HUES64 (cell line): ENCODE data around the gene TEX14.

Source experiments
- H3K27ac ChIP-seq: 2 replicates; pipeline ENCODE4 v1.7.0; 2013; ENCODE audit warnings: low read depth, low read length, inconsistent platforms
- H3K27me3 ChIP-seq: 2 replicates; pipeline ENCODE4 v1.6.1; 2013; ENCODE audit warnings: mild to moderate bottlenecking, low read length; ENCODE audit not compliant: insufficient read depth
- H3K36me3 ChIP-seq: 2 replicates; pipeline ENCODE4 v1.6.1; 2013; ENCODE audit warnings: mild to moderate bottlenecking, low read length; ENCODE audit not compliant: insufficient read depth
- H3K4me1 ChIP-seq: 2 replicates; pipeline ENCODE4 v1.6.1; 2013; ENCODE audit warnings: mild to moderate bottlenecking, low read length, moderate library complexity; ENCODE audit not compliant: insufficient read depth
- H3K4me3 ChIP-seq: 2 replicates; pipeline ENCODE4 v1.5.1; 2013; ENCODE audit warnings: mild to moderate bottlenecking, low read length, moderate library complexity
- H3K9ac ChIP-seq: 2 replicates; pipeline ENCODE4 v1.6.1; 2013; ENCODE audit warnings: mild to moderate bottlenecking, low read depth, low read length
- H3K9me3 ChIP-seq: 2 replicates; pipeline ENCODE4 v1.6.1; 2013; ENCODE audit warnings: low read depth, low read length; ENCODE audit not compliant: insufficient read depth
- WGBS: fragments of 150-250, 120-280 bp; methylation state at CpG from one replicate; pipeline ENCODE4 v1.1.7; 2013; ENCODE audit warnings: missing lambda C conversion rate; 5-methylcytosine and 5-hydroxymethylcytosine counted together

Gene TEX14

GRCh38 chr17:58575511-58575910 lies 116.3 kb downstream of the TEX14 start:
- Histone ChIP-seq H3K4me1 (0 out of 2 replicates have a peak, but pooled peaks cover 2% of the 10 kb centered on the region), H3K9ac (no peak overlapping the region), H3K9me3 (no peaks in the 10 kb centered on the region), H3K27ac (no peak overlapping the region), H3K4me3 (no peak overlapping the region), H3K36me3 (no peaks in the 10 kb centered on the region), H3K27me3 (no peaks in the 10 kb centered on the region)
- 87% methylated on average over 1 of the region's 1 CpG for WGBS

- Histone ChIP-seq H3K4me1 (0 out of 2 replicates have a peak, but pooled peaks cover 2% of the 10 kb centered on the region), H3K9ac (no peak overlapping the region), H3K27me3 (no peaks in the 10 kb centered on the region), H3K4me3 (no peak overlapping the region), H3K9me3 (no peaks in the 10 kb centered on the region), H3K36me3 (no peaks in the 10 kb centered on the region), H3K27ac (no peak overlapping the region)
- 84% methylated on average over 4 of the region's 4 CpGs for WGBS
These were observed 117.8 kb downstream of the TEX14 start for GRCh38 chr17:58574025-58574424.

- H3K4me3 ChIP-seq, result no peak overlapping the region
- H3K27ac ChIP-seq, result no peak overlapping the region
- peaks cover 7% of the 10 kb centered on the region; the same call in 1 of the 2 replicates for H3K4me1 ChIP-seq
- no peaks in the 10 kb centered on the region for H3K9me3 ChIP-seq
- whole genome bisulfite sequencing, result 73% methylated on average over 3 of the region's 3 CpGs
- H3K27me3 ChIP-seq, result no peaks in the 10 kb centered on the region
- no peaks in the 10 kb centered on the region for H3K36me3 ChIP-seq
- no peak overlapping the region for H3K9ac ChIP-seq
These were observed 119.0 kb downstream of the TEX14 start for GRCh38 chr17:58572846-58573245.

- H3K27ac ChIP-seq, result no peak overlapping the region
- no peaks in the 10 kb centered on the region for H3K27me3 ChIP-seq
- H3K4me1 ChIP-seq, result peaks cover 10% of the 10 kb centered on the region; the same call in 1 of the 2 replicates
- no peak overlapping the region for H3K4me3 ChIP-seq
- WGBS, result 92% methylated on average over 4 of the region's 4 CpGs
- H3K36me3 ChIP-seq, result no peaks in the 10 kb centered on the region
- no peak overlapping the region for H3K9ac ChIP-seq
- H3K9me3 ChIP-seq, result no peaks in the 10 kb centered on the region
These were observed 121.1 kb downstream of the TEX14 start for GRCh38 chr17:58570758-58571157.

- H3K4me1 ChIP-seq, result peaks cover 22% of the 10 kb centered on the region
- no peak overlapping the region for H3K4me3 ChIP-seq
- H3K27ac ChIP-seq, result no peak overlapping the region
- no peaks in the 10 kb centered on the region for H3K36me3 ChIP-seq
- 89% methylated on average over 1 of the region's 1 CpG for whole genome bisulfite sequencing
- H3K9ac ChIP-seq, result no peak overlapping the region
- no peaks in the 10 kb centered on the region for H3K27me3 ChIP-seq
- H3K9me3 ChIP-seq, result no peaks in the 10 kb centered on the region
These were observed 122.6 kb downstream of the TEX14 start for GRCh38 chr17:58569196-58569595.

GRCh38 chr17:58568044-58568799 lies 123.6 kb downstream of the TEX14 start:
- WGBS, result 93% methylated on average over 1 of the region's 1 CpG
- no peaks in the 10 kb centered on the region for H3K27me3 ChIP-seq
- no peak overlapping the region for H3K9ac ChIP-seq
- H3K9me3 ChIP-seq, result no peaks in the 10 kb centered on the region
- peaks cover 22% of the 10 kb centered on the region for H3K4me1 ChIP-seq
- H3K36me3 ChIP-seq, result no peaks in the 10 kb centered on the region
- H3K4me3 ChIP-seq, result no peak overlapping the region
- no peak overlapping the region for H3K27ac ChIP-seq

GRCh38 chr17:58565389-58566311 lies 126.2 kb downstream of the TEX14 start:
- Histone ChIP-seq H3K4me3 (no peak overlapping the region), H3K9me3 (no peaks in the 10 kb centered on the region), H3K9ac (no peak overlapping the region), H3K4me1 (peaks cover 22% of the 10 kb centered on the region), H3K36me3 (no peaks in the 10 kb centered on the region), H3K27ac (peak overlapping the region; percentile 28; the same call in 1 of the 2 replicates), H3K27me3 (no peaks in the 10 kb centered on the region)
- WGBS, result 37% methylated on average over 8 of the region's 8 CpGs

- Histone ChIP-seq H3K4me1 (peaks cover 22% of the 10 kb centered on the region), H3K9ac (no peak overlapping the region), H3K9me3 (no peaks in the 10 kb centered on the region), H3K27ac (peak overlapping the region; percentile 28; the same call in 1 of the 2 replicates), H3K4me3 (no peak overlapping the region), H3K36me3 (no peaks in the 10 kb centered on the region), H3K27me3 (no peaks in the 10 kb centered on the region)
- 92% methylated on average over 1 of the region's 1 CpG for WGBS
These were observed 126.9 kb downstream of the TEX14 start for GRCh38 chr17:58564971-58565370.

GRCh38 chr17:58564243-58564642 lies 127.6 kb downstream of the TEX14 start:
- peaks cover 22% of the 10 kb centered on the region for H3K4me1 ChIP-seq
- WGBS, result 92% methylated on average over 2 of the region's 2 CpGs
- no peaks in the 10 kb centered on the region for H3K9me3 ChIP-seq
- H3K4me3 ChIP-seq, result no peak overlapping the region
- H3K27me3 ChIP-seq, result no peaks in the 10 kb centered on the region
- H3K9ac ChIP-seq, result no peak overlapping the region
- H3K36me3 ChIP-seq, result no peaks in the 10 kb centered on the region
- H3K27ac ChIP-seq, result no peak overlapping the region

- Histone ChIP-seq H3K27me3 (no peaks in the 10 kb centered on the region), H3K4me1 (peaks cover 9% of the 10 kb centered on the region), H3K9ac (no peak overlapping the region), H3K36me3 (no peaks in the 10 kb centered on the region), H3K4me3 (no peak overlapping the region), H3K27ac (no peak overlapping the region), H3K9me3 (no peaks in the 10 kb centered on the region)
- WGBS, result 93% methylated on average over 1 of the region's 1 CpG
These were observed 131.3 kb downstream of the TEX14 start for GRCh38 chr17:58560511-58560910.

- Histone ChIP-seq H3K27me3 (no peaks in the 10 kb centered on the region), H3K27ac (no peak overlapping the region), H3K9me3 (no peaks in the 10 kb centered on the region), H3K9ac (no peak overlapping the region), H3K4me3 (no peak overlapping the region), H3K36me3 (no peaks in the 10 kb centered on the region), H3K4me1 (no peaks in the 10 kb centered on the region)
- WGBS, result 88% methylated on average over 3 of the region's 3 CpGs
These were observed 133.9 kb downstream of the TEX14 start for GRCh38 chr17:58557981-58558380.
